Mononuclear cell (primary cell): ENCODE data around the gene SRSF2. TPM values are rescaled to one million over a fixed set of nuclear protein-coding genes. Genes with fewer than 3 reads are reported as not detected.

Source experiments
- H3K27me3 ChIP-seq: 2 replicates; pipeline ENCODE4 v1.6.0; 2011; ENCODE audit warnings: low read length, control low read depth; ENCODE audit not compliant: insufficient read depth
- H3K4me1 ChIP-seq: 2 replicates; pipeline ENCODE4 v1.5.1; 2011; ENCODE audit warnings: mild to moderate bottlenecking, low read length, control low read depth; ENCODE audit not compliant: insufficient read depth
- H3K4me3 ChIP-seq: 2 replicates; pipeline ENCODE4 v1.5.1; 2011; ENCODE audit warnings: mild to moderate bottlenecking, low read length, moderate library complexity
- H3K9me3 ChIP-seq: 2 replicates; pipeline ENCODE4 v1.5.1; 2011; ENCODE audit warnings: low read depth, mild to moderate bottlenecking, control low read depth, low read length
- total RNA-seq: library from RNA; depleted of rRNA; stranded (reverse); fragments of >200 nt; gene quantifications from one replicate; pipeline ENCODE4 v1.2.3, GENCODE V29; 2012

SRSF2 gene
- total RNA-seq, 1 donor = 288 TPM

DNA sequence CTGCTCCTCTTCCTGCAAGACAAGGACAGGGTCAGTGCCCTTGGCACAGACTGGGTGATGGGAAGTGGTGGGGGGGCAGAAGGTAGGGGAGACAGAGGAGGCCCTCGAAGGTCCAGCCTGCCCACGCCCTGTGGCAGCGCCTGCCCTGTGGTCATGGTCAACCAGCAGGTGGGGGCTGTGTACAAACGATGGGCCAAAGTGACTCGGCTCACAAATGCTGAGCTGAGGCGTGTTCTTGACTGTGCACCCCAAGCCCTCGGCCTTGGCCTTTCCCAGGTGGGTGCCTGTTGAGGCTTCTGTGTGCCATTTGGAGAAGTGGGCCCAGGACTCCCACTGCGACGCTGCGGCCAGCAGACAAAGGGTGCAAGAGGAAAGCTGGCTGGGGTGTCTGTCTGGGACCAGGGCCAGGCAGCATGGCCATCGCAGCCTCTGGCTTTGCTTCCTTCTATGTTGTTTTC lies 48.9 kb downstream of the SRSF2 start:
- H3K27me3 ChIP-seq = no peaks in the 10 kb centered on the region
- H3K4me3 ChIP-seq = no peak overlapping the region
- H3K4me1 ChIP-seq = no peaks in the 10 kb centered on the region
- no peaks in the 10 kb centered on the region for H3K9me3 ChIP-seq

DNA sequence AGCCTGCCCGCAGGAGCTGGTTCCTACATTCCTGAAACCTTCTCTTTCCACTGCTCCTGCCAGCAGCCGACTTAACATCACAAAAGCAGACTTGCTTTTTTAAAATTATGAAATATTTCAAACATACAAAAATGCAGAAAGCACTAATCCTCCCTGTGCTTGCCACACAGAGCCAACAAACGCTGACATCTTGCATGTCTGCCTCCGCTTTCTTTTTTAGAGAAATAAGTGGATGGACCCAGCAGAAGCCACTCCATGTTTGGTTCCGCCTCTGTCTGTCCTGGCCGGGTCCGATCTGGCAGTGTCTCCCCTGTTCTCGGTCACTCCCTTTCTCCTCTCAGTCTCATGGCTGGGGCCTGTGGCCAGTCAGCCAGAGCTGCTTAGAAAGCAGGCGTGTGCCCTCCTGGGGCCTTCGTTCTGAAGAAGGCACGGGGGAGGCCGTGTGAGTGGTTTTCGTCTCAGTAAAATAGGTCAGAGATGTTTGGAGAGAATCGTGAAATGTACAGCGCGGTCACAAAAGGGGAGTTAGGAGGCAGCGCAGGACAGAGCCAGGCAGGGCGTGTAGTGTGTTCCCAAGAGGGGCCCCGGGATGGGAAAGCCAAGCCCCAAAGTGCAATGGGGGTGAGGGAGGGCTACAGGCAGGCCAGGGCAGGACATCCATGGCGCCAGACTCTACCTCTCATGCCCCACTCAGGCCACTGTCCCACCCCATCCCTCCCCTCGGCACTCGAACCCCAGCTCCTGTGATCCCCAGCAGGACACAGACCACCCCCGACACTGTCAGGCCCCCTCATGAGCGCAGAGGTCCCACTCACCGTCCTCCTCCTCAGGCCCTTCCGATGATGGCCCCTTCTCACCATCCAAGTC lies 49.6 kb downstream of the SRSF2 start:
- Histone ChIP-seq H3K4me1 (peaks cover 5% of the 10 kb centered on the region), H3K27me3 (no peaks in the 10 kb centered on the region), H3K4me3 (no peak overlapping the region), H3K9me3 (no peaks in the 10 kb centered on the region)

DNA sequence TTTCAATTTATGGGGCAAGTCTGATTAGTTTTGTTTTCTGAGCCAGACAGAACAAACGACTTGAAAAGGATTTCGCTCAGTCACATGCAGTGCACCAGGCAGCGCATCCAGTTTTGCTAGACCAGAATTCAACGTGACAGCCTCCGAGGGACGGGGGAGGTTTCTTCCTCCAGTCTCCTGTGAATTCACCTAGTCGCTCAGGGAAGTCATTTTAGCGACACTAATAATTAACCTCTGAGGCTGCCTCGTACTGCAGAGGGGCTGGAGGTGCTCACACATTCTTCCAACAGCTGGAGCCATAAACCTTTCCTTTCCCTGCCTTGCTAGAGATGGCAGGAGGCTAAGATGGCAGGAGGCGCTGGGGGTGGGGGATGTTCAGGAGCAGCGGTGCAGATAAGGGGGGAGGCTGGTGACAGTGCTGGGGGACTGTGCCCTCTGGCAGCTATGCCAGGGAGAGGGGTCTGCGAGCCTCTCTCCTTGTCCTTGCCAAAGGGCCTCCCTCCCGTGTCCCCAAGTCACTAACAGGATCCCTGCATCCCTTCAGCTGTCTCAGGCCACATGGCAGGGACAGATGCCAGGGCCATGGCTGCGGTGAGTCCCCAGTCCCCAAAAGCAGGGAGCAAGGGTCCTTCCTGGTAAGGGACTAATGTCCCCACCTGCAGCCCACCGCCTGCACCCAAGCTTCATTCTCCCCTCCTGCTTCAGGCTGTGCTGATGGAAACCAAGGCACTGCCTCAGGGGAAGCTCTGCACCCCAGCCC lies 50.4 kb downstream of the SRSF2 start:
- H3K9me3 ChIP-seq = no peaks in the 10 kb centered on the region
- no peaks in the 10 kb centered on the region for H3K27me3 ChIP-seq
- H3K4me3 ChIP-seq = no peak overlapping the region
- H3K4me1 ChIP-seq = peaks cover 11% of the 10 kb centered on the region

DNA sequence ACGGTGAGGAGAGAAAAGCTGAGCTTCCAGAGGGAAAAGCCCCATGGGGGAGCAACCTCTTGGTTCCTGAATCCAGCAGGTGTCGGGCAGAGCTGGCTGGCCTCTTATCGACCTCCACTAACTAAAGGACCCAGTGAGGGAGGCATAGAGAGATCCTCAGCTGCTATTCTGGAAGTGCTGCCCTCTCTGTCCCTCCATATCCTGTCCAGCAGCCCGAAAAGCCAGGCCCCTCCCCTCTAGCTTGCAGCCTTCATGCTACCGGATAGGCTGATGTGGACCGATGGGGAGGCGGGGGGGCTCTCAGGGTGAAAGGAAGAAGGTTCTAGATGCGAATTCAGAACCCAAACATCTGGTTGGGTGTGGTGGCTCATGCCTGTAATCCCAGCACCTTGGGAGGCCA lies 51.3 kb downstream of the SRSF2 start:
- H3K27me3 ChIP-seq = no peaks in the 10 kb centered on the region

DNA sequence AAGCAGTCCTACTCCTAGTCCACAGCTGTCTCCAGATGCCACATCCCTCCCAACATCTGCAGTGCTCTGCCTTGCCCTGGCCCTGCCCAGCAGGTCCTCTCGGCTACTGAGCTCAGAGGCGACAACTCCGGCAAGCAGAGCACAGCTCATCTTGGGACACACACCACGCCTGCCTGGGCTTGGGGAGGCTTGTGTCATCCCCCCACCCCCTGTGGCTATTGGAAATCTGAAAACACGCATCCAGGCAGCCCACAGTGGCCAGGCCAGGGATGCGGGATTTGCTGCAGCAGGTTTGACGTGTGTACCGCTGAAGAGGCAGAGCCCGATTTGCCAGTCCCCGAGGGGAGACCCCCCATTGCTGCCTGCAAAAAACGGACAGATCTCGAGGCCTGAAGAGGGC lies 51.8 kb downstream of the SRSF2 start:
- no peaks in the 10 kb centered on the region for H3K9me3 ChIP-seq
- no peaks in the 10 kb centered on the region for H3K27me3 ChIP-seq
- H3K4me1 ChIP-seq = peaks cover 14% of the 10 kb centered on the region
- H3K4me3 ChIP-seq = no peak overlapping the region

More for the DNA sequence above, 51.3 kb downstream of the SRSF2 start:
- Histone ChIP-seq H3K4me1 (peaks cover 14% of the 10 kb centered on the region), H3K9me3 (no peaks in the 10 kb centered on the region), H3K4me3 (no peak overlapping the region)

DNA sequence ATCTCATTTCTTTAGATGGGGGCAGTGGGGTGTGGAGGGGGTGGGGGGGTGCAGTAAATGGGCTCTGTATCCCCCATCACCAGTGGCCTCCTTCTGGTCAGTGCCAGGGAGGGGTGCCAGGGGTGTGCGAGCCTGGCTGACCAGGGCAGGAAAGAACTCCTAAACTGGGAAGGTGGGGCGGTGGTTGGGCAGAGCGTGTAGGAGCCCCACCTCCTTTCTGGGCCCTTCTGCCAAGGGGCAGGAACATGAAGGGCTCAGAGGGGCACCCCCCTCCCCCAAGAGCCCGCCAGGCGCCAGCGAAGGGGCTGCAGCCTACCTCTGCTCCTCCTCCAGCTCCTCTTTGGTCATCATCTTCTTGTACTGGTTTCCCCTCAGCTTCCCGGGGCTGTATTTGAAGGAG lies 52.4 kb downstream of the SRSF2 start:
- Histone ChIP-seq H3K4me1 (peaks cover 14% of the 10 kb centered on the region), H3K4me3 (no peak overlapping the region), H3K9me3 (no peaks in the 10 kb centered on the region), H3K27me3 (no peaks in the 10 kb centered on the region)

Other genes starting within 250 kb of the SRSF2 start
- gene RHBDF2, start 235.9 kb downstream of the SRSF2 start, total RNA-seq = 62.1 TPM
- 0.21 TPM for gene CYGB, start 199.6 kb downstream of the SRSF2 start, total RNA-seq
- gene PRCD, start 197.3 kb downstream of the SRSF2 start, total RNA-seq = 0.73 TPM
- 2.3 TPM for gene ST6GALNAC2, start 151.5 kb downstream of the SRSF2 start, total RNA-seq
- gene ST6GALNAC1, start 93.6 kb downstream of the SRSF2 start, total RNA-seq = 4.0 TPM
- gene MXRA7, start 26.4 kb downstream of the SRSF2 start, total RNA-seq = 10.3 TPM
- 48.5 TPM for gene JMJD6, start 10.7 kb downstream of the SRSF2 start, total RNA-seq
- gene METTL23, start 10.5 kb downstream of the SRSF2 start, total RNA-seq = 26.3 TPM
- gene MFSD11, start 788 bp upstream of the SRSF2 start, total RNA-seq = 28.2 TPM
- 0.42 TPM for gene MGAT5B, start 131.1 kb upstream of the SRSF2 start, total RNA-seq